ENCODE data around the gene TMED9.
"Not testable (repeated sequence)": the region's sequence is repeated elsewhere in the genome, so short reads cannot be mapped to it uniquely, and the experiment has no call there.

TMED9 gene

DNA sequence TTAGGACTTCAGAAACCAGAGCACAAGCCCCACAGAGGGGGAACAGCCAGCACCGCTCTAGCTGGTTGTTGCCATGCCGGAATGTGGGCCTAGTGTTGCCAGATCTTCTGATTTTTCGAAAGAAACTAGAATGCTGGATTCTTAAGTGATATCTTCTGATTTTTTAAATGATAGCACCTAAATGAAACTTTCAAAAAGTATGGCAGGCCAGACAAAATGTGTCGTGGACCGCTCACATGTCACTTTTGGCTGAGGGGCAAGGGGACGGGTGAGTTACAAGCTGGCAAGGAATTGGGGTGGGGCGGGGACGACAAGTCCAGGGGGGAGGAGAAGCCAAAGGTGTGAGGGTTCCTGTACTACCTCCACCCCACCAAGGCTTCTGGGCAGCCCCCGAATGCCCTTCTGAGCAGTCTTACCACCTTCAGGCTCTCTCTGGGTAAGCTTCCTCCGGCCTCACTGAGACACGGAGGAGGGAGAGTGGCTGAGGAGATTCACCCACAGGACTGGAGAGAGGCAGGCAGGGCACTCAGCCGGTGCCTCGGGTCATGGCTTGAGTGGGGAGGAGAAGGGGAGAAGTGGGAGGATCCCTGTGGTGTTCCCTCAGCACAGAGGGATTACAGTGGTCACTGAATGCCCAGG is 18.2 kb downstream of the TMED9 start:
- DNase-seq (ENCODE audit: low spot score), result no peak
- TF ChIP-seq, protein P1, sequence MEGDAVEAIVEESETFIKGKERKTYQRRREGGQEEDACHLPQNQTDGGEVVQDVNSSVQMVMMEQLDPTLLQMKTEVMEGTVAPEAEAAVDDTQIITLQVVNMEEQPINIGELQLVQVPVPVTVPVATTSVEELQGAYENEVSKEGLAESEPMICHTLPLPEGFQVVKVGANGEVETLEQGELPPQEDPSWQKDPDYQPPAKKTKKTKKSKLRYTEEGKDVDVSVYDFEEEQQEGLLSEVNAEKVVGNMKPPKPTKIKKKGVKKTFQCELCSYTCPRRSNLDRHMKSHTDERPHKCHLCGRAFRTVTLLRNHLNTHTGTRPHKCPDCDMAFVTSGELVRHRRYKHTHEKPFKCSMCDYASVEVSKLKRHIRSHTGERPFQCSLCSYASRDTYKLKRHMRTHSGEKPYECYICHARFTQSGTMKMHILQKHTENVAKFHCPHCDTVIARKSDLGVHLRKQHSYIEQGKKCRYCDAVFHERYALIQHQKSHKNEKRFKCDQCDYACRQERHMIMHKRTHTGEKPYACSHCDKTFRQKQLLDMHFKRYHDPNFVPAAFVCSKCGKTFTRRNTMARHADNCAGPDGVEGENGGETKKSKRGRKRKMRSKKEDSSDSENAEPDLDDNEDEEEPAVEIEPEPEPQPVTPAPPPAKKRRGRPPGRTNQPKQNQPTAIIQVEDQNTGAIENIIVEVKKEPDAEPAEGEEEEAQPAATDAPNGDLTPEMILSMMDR (IDR thresholded peaks at IDR 0.05; ENCODE audit: extremely low read depth, missing control alignments), result no peak

DNA sequence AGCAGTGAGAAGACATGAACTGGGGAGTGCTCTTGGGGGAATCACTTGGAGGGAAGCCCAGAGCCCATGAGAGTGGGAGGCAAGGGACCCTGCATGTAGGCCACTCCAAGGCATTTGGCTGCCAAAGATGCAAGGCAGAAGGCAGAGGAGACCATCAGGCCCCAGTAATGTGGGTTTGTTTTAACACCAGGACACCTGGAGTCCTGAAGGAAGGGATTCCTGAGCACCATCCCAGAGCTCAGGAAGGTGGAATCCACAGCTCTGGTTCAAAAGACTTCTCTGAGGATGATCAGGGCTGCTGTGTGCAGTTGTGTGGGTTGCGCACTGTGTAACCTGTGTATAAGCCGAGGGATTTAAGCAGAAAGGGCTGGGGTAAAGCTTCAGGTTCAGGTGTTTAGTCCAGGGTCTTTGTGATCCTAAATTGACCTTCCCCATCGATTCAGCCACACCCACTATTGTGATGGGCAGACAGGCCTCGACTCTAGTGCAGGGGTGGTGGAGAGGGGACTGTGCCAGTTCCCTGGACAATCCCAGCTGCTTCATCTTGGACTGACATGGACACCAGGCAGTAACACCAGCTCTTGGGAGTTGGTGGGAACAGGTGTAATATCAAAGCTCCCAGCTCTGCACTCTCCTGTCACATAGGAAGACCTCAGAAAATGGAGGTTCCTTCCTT is 18.9 kb downstream of the TMED9 start:
- TF ChIP-seq, protein P1 (IDR thresholded peaks at IDR 0.05; ENCODE audit: extremely low read depth, missing control alignments), result no peak
- DNase-seq (ENCODE audit: low spot score), result no peak

GRCh38 chr5:177611446-177612214 is 19.6 kb downstream of the TMED9 start:
- DNase-seq (ENCODE audit: low spot score), result no peak
- TF ChIP-seq, protein P1 (IDR thresholded peaks at IDR 0.05; ENCODE audit: extremely low read depth, missing control alignments), result no peak

DNA sequence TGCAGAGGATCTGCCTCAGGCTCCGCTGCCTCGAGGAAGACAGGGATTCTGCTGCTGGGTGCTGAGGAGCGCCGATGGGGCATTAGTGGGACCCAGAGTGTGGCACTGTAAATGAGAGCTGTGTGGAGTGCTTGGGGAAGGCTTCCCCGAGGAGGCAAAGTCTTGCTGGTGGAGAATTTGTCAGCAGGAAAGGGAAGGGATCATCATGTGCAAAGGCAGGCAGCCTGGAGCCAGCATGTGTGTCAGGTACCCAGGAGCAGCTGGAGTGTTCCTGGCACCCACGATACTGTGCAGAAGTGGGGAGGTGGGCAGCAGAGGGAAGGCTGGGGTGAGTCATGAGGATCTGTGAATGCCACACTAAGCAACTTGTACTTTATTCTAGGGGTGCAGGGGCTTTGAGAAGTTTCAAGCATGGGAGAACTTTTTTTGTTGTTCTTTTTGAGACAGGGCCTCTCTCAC is 20.2 kb downstream of the TMED9 start:
- TF ChIP-seq, protein P1 (IDR thresholded peaks at IDR 0.05; ENCODE audit: extremely low read depth, missing control alignments), result no peak
- no peak for DNase-seq (ENCODE audit: low spot score)

- TF ChIP-seq, protein P1 (IDR thresholded peaks at IDR 0.05; ENCODE audit: extremely low read depth, missing control alignments), result no peak
Observed at GRCh38 chr5:177620560-177620959, 28.6 kb downstream of the TMED9 start.

GRCh38 chr5:177624172-177624571 is 32.2 kb downstream of the TMED9 start:
- not testable (repeated sequence) for DNase-seq (ENCODE audit: low spot score)

More at GRCh38 chr5:177620560-177620959, 28.6 kb downstream of the TMED9 start:
- no peak for DNase-seq (ENCODE audit: low spot score)

DNA sequence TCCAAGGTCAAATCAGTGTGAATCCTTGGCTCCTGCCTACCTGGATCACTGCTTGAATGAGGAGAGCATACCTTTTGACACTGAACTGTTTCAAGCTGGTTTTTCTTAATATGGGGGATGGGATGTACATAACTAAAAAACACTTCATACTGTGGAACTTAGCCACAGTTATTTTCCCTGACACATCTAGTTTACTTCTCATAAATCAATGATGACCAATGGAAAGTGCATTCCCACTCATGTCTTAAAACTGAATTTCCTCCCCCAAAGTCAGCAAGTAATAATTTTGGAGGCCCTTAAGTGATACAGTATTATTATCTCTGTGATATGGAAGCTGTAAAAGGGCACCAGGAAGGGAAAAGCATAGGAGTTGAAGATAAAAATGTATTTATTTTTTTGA is 38.2 kb downstream of the TMED9 start:
- not testable (repeated sequence) for DNase-seq (ENCODE audit: low spot score)

DNA sequence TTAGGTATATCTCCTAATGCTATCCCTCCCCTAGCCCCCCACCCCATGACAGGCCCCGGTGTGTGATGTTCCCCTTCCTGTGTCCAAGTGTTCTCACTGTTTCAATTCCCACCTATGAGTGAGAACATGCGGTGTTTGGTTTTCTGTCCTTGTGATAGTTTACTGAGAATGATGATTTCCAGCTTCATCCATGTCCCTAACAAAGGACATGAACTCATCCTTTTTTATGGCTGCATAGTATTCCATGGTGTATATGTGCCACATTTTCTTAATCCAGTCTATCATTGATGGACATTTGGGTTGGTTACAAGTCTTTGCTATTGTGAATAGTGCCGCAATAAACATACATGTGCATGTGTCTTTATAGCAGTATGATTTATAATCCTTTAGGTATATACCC is 42.9 kb downstream of the TMED9 start:
- DNase-seq (ENCODE audit: low spot score), result not testable (repeated sequence)

- DNase-seq (ENCODE audit: low spot score), result not testable (repeated sequence)
Observed at GRCh38 chr5:177645462-177645861, 53.5 kb downstream of the TMED9 start.
